H1 (cell line): Measurements from ENCODE around the gene RAI14. TPM values are rescaled to one million over a fixed set of nuclear protein-coding genes. Genes with fewer than 3 reads are reported as not detected.

ENCODE experiments used
- CTCF ChIA-PET: fragments of 300-600 bp; sonication (Branson Sonifier 250); formaldehyde crosslinking; loops from one replicate; lab custom pipeline; 2021; ENCODE audit not compliant: partially characterized antibody; lab: Charles Lee
- POLR2A ChIA-PET: fragments of 300-600 bp; sonication (Branson Sonifier 250); formaldehyde crosslinking; loops from one replicate; lab custom pipeline; 2021; ENCODE audit warnings: inconsistent platforms; ENCODE audit not compliant: partially characterized antibody; lab: Charles Lee
- DNase-seq, 2 experiments: peaks; one replicate each; pipeline versions ENCODE4 v3.0.0 to v3.0.0-alpha.2; 2010 to 2022; ENCODE audit warnings: low spot score in 2 of 2, low read depth in 1 of 2, mixed read lengths in 1 of 2
- FAIRE-seq: peaks from 2 replicates; lab custom pipeline; 2011; peaks lifted over from hg19 to GRCh38; lab: Jason Lieb, UNC
- H2AFZ ChIP-seq: 2 replicates; pipeline ENCODE4 v1.8.1; 2012; ENCODE audit warnings: low read length, inconsistent platforms
- H2AK5ac ChIP-seq: 2 replicates; pipeline ENCODE4 v1.6.1; 2013; ENCODE audit warnings: low read depth, low read length
- H2BK120ac ChIP-seq: replicated peaks from 2 replicates; pipeline ENCODE3; 2013; ENCODE audit warnings: low read depth, low read length, inconsistent platforms
- H2BK12ac ChIP-seq: 2 replicates; pipeline ENCODE4 v1.6.1; 2013; ENCODE audit warnings: low read depth, low read length
- H2BK15ac ChIP-seq: 2 replicates; pipeline ENCODE4 v1.6.1; 2013; ENCODE audit warnings: low read length
- H2BK20ac ChIP-seq: 2 replicates; pipeline ENCODE4 v1.6.1; 2013; ENCODE audit warnings: low read length
- H2BK5ac ChIP-seq: 2 replicates; pipeline ENCODE4 v1.6.1; 2013; ENCODE audit warnings: low read depth, low read length
- H3K14ac ChIP-seq: 2 replicates; pipeline ENCODE4 v1.6.1; 2013; ENCODE audit warnings: inconsistent platforms; ENCODE audit not compliant: insufficient read length
- H3K18ac ChIP-seq: 2 replicates; pipeline ENCODE4 v1.6.1; 2013; ENCODE audit warnings: low read length; ENCODE audit errors: extremely low read depth
- H3K23ac ChIP-seq: 2 replicates; pipeline ENCODE4 v1.6.1; 2013; ENCODE audit warnings: inconsistent platforms; ENCODE audit not compliant: insufficient read length
- H3K23me2 ChIP-seq: 2 replicates; pipeline ENCODE4 v1.6.1; 2013; ENCODE audit warnings: low read depth, low read length
- H3K27ac ChIP-seq: 2 replicates; pipeline ENCODE4 v1.6.1; 2011; ENCODE audit warnings: low read depth, low read length, inconsistent platforms
- H3K27me3 ChIP-seq, 4 experiments: replicated peaks in 1 of 4; 1 replicate in 1 of 4; 2 replicates in 3 of 4; pipeline versions ENCODE4 v1.6.1 to v1.8.1; 2011 to 2013; ENCODE audit warnings: low read length in 3 of 4, mild to moderate bottlenecking in 3 of 4, inconsistent platforms in 2 of 4, mixed read lengths in 2 of 4, moderate library complexity in 1 of 4; ENCODE audit not compliant: control insufficient read depth in 3 of 4, insufficient read depth in 3 of 4; ENCODE audit errors: extremely low read depth in 1 of 4
- H3K36me3 ChIP-seq, 4 experiments: 2 replicates each; pipeline versions ENCODE4 v1.6.1 to v1.8.1; 2011 to 2013; ENCODE audit warnings: mild to moderate bottlenecking in 4 of 4, low read length in 3 of 4, moderate library complexity in 2 of 4, control low read depth in 1 of 4, inconsistent platforms in 1 of 4; ENCODE audit not compliant: insufficient read depth in 4 of 4, control insufficient read depth in 2 of 4
- H3K4ac ChIP-seq: replicated peaks from 2 replicates; pipeline ENCODE3; 2013; ENCODE audit warnings: low read length, low read depth, mixed read lengths, inconsistent platforms; ENCODE audit not compliant: insufficient read length
- H3K4me1 ChIP-seq, 4 experiments: replicated peaks in 1 of 4; 1 replicate in 1 of 4; 2 replicates in 3 of 4; pipeline versions ENCODE4 v1.6.1 to v1.8.1; 2011 to 2013; ENCODE audit warnings: low read length in 3 of 4, inconsistent platforms in 2 of 4, mixed read lengths in 1 of 4; ENCODE audit not compliant: insufficient read depth in 4 of 4, control insufficient read depth in 3 of 4
- H3K4me2 ChIP-seq, 2 experiments: 2 replicates each; pipeline versions ENCODE4 v1.6.1 to v1.8.1; 2011 to 2013; ENCODE audit warnings: low read depth in 2 of 2, low read length in 2 of 2, control low read depth in 1 of 2, inconsistent platforms in 1 of 2, mild to moderate bottlenecking in 1 of 2; ENCODE audit not compliant: insufficient read depth in 1 of 2
- H3K4me3 ChIP-seq, 4 experiments: fragments of 200-600, 300-600 bp in 1 of 4; sonication (generic), shearing (Covaris generic), sonication (Bioruptor Twin) in 1 of 4; 2 replicates each; pipeline versions ENCODE4 v1.5.1 to v1.8.1; 2011 to 2016; ENCODE audit warnings: low read length in 4 of 4, low read depth in 3 of 4, control low read depth in 2 of 4, inconsistent platforms in 2 of 4, mild to moderate bottlenecking in 2 of 4, mixed read lengths in 1 of 4, moderate library complexity in 1 of 4; ENCODE audit not compliant: insufficient read depth in 2 of 4; ENCODE audit errors: extremely low read depth in 1 of 4
- H3K56ac ChIP-seq: replicated peaks from 2 replicates; pipeline ENCODE3; 2013; ENCODE audit warnings: low read depth, mild to moderate bottlenecking, mixed read lengths, low read length, inconsistent platforms; ENCODE audit not compliant: insufficient read length
- H3K79me1 ChIP-seq: 2 replicates; pipeline ENCODE4 v1.6.1; 2013; ENCODE audit warnings: low read depth, low read length, control low read depth
- H3K79me2 ChIP-seq, 2 experiments: 2 replicates each; pipeline versions ENCODE4 v1.6.1 to v1.8.1; 2012 to 2013; ENCODE audit warnings: low read length in 2 of 2, mild to moderate bottlenecking in 2 of 2, inconsistent platforms in 1 of 2; ENCODE audit not compliant: insufficient read depth in 2 of 2, control insufficient read depth in 1 of 2
- H3K9ac ChIP-seq, 4 experiments: replicated peaks in 1 of 4; 1 replicate in 1 of 4; 2 replicates in 3 of 4; pipeline versions ENCODE4 v1.6.1 to v1.8.1; 2011 to 2013; ENCODE audit warnings: low read depth in 3 of 4, low read length in 3 of 4, control low read depth in 2 of 4, mild to moderate bottlenecking in 2 of 4, moderate library complexity in 2 of 4, inconsistent platforms in 1 of 4; ENCODE audit errors: extremely low read depth in 1 of 4
- H3K9me3 ChIP-seq, 2 experiments: 2 replicates each; pipeline versions ENCODE4 v1.6.1 to v1.8.1; 2012 to 2013; ENCODE audit warnings: mild to moderate bottlenecking in 2 of 2, moderate library complexity in 2 of 2, control low read depth in 1 of 2, inconsistent platforms in 1 of 2, low read depth in 1 of 2, low read length in 1 of 2, mixed read lengths in 1 of 2; ENCODE audit not compliant: insufficient read depth in 2 of 2
- H4K20me1 ChIP-seq, 2 experiments: replicated peaks in 1 of 2; 2 replicates each; pipeline versions ENCODE3 to v1.8.1; 2011 to 2013; ENCODE audit warnings: inconsistent platforms in 2 of 2, low read length in 2 of 2, mild to moderate bottlenecking in 1 of 2; ENCODE audit not compliant: insufficient read depth in 2 of 2, control insufficient read depth in 1 of 2
- H4K5ac ChIP-seq: 2 replicates; pipeline ENCODE4 v1.6.1; 2013; ENCODE audit warnings: low read length, low read depth, mixed read lengths, inconsistent platforms; ENCODE audit not compliant: insufficient read length
- H4K8ac ChIP-seq: 2 replicates; pipeline ENCODE4 v1.8.0; 2013; ENCODE audit warnings: mild to moderate bottlenecking, moderate library complexity, low read length, inconsistent platforms; ENCODE audit not compliant: insufficient read depth; ENCODE audit errors: extremely low read depth
- H4K91ac ChIP-seq: replicated peaks from 2 replicates; pipeline ENCODE3; 2013; ENCODE audit warnings: low read length, mixed read lengths, inconsistent platforms; ENCODE audit not compliant: insufficient read length
- CBX5 ChIP-seq: fragments of 300-800, 300-1000 bp; sonication (generic); IDR thresholded peaks from 2 replicates; pipeline ENCODE4 v1.7.1; 2016; ENCODE audit warnings: antibody characterized with exemption, low read length, low read depth
- JUN ChIP-seq: IDR thresholded peaks from 2 replicates; pipeline ENCODE4 v1.6.1; 2011; ENCODE audit warnings: low read depth, mild to moderate bottlenecking, improper control_type of control experiment, low read length
- KDM4A ChIP-seq: IDR thresholded peaks from one replicate; pipeline ENCODE4 v1.7.1; 2012; ENCODE audit warnings: low read depth, mild to moderate bottlenecking, moderate library complexity, low read length, inconsistent platforms; ENCODE audit not compliant: severe bottlenecking
- POLR2A ChIP-seq, 2 experiments: IDR thresholded peaks; 1 replicate in 1 of 2; 2 replicates in 1 of 2; pipeline ENCODE4 v1.6.1; 2011; ENCODE audit warnings: low read depth in 2 of 2, low read length in 2 of 2, mild to moderate bottlenecking in 2 of 2; ENCODE audit errors: control extremely low read depth in 1 of 2
- WGBS, 2 experiments: shearing (Covaris generic) in 1 of 2; methylation state at CpG; one replicate each; pipeline versions ENCODE4 v1.1.6 to v1.1.7; 2013 to 2015; ENCODE audit warnings: low lambda C conversion rate in 2 of 2, mixed read lengths in 2 of 2, inconsistent platforms in 1 of 2, low coverage in 1 of 2, missing lambda C conversion rate in 1 of 2; ENCODE audit not compliant: insufficient replicate concordance in 2 of 2, insufficient coverage in 1 of 2, insufficient read length in 1 of 2; ENCODE audit errors: extremely low coverage in 1 of 2, missing lambda C conversion rate in 1 of 2; 5-methylcytosine and 5-hydroxymethylcytosine counted together
- polyA plus RNA-seq, 7 experiments: library from polyadenylated mRNA; depleted of rRNA in 3 of 7; stranded (reverse) in 5 of 7; unstranded in 2 of 7; fragments of >200 nt in 5 of 7; fragments of 200-250 nt in 2 of 7; gene quantifications; 1 replicate in 5 of 7; 2 replicates in 1 of 7; 4 replicates in 1 of 7; pipeline versions ENCODE4 v1.2.1 to v1.2.3, GENCODE V29; 2011 to 2013; ENCODE audit warnings: missing spikeins in 2 of 7, mixed read lengths in 2 of 7
- total RNA-seq: library from RNA; stranded (reverse); fragmentation: NEBNext Ultra II Directional; extraction: Animal tissue kit (Norgen Biotek cat#: 25700); gene quantifications from 2 replicates; pipeline ENCODE4 v1.2.1, GENCODE V29; 2021
- TF ChIP-seq, protein P1 (sequence below), 3 experiments: IDR thresholded peaks; 1 replicate in 2 of 3; 2 replicates in 1 of 3; pipeline versions ENCODE4 v1.5.1 to v1.6.1; 2011; ENCODE audit warnings: low read length in 3 of 3, mild to moderate bottlenecking in 3 of 3, inconsistent platforms in 2 of 3, low read depth in 1 of 3, moderate library complexity in 1 of 3; ENCODE audit not compliant: insufficient read depth in 1 of 3; ENCODE audit errors: control extremely low read depth in 1 of 3

Gene RAI14
- total and polyA plus RNA-seq, 2 of the 8 experiments (the other 6 are each of a cell fraction or from before 2014, with no cell fraction given): 48.4 to 210 TPM

DNA sequence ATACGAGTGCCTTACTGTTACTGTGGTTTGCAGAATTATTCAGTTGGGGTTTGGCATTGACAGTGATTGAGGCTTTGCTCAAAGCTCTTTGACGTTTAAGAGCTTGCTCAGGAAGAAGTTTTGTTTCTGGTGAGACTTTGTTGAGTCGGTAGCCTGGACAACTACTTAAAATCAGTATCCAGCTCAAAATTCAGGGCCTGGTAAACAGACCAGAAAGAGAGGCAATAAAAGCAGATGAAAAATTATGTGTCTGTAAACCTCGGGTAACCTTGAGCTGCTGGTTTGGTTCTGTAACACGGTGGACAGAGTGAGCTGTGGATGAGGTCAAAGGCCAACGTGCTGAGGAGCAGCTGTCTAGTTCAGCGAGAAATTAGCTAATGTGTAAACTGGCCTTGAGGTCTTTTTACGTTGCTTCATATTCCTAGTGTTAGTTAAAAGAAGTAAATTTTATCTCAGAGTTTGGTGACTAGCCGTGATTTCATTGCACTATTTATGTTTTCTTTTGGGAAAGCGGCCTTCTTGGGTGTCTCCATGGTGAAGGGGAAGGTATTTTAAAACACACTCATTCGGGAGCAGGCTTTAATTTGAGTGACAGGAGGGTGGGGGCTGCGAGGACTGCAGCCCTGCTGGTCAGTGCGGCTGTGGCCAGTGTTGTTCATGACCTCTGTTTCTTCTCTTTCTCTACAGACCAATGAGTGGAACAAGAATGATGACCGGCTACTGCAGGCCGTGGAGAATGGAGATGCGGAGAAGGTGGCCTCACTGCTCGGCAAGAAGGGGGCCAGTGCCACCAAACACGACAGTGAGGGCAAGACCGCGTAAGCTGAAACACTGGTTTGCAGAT lies 100.9 kb downstream of the RAI14 start:
- no peak overlapping the region for H4K8ac ChIP-seq
- H3K14ac ChIP-seq: no peak overlapping the region
- H3K4me3 ChIP-seq: no peak overlapping the region
- H2AFZ ChIP-seq: no peak overlapping the region
- H3K36me3 ChIP-seq: peaks cover 12 to 48% (median 33%) of the 10 kb centered on the region in 4 experiments
- H3K4ac ChIP-seq: no peak overlapping the region
- no peak overlapping the region for H3K4me2 ChIP-seq
- H3K23me2 ChIP-seq: no peaks in the 10 kb centered on the region
- H2BK15ac ChIP-seq: no peak overlapping the region
- no peak overlapping the region for H2BK12ac ChIP-seq
- peaks cover 6 to 11% of the 10 kb centered on the region in 2 experiments; a peak in 2 of 4 replicates for H3K9me3 ChIP-seq
- no peak overlapping the region for H2BK120ac ChIP-seq
- no peaks in the 10 kb centered on the region for H3K27me3 ChIP-seq
- H4K20me1 ChIP-seq: peaks cover 2 to 7% of the 10 kb centered on the region in 2 experiments
- 94% methylated on average over 19 of the region's 20 CpGs; no CpG with 5 or more reads in 1 of the 2 experiments for WGBS, 2 experiments
- H2BK20ac ChIP-seq: no peak overlapping the region
- FAIRE-seq: no peak
- H3K4me1 ChIP-seq: peaks cover 0 to 3% (median 0%) of the 10 kb centered on the region in 4 experiments; a peak in 3 of 7 replicates
- POLR2A ChIA-PET: no interaction called here
- no peak overlapping the region for H3K18ac ChIP-seq
- H4K91ac ChIP-seq: no peak overlapping the region
- H2AK5ac ChIP-seq: no peak overlapping the region
- no peak overlapping the region for H3K27ac ChIP-seq
- H3K23ac ChIP-seq: no peak overlapping the region
- TF ChIP-seq, protein P1, sequence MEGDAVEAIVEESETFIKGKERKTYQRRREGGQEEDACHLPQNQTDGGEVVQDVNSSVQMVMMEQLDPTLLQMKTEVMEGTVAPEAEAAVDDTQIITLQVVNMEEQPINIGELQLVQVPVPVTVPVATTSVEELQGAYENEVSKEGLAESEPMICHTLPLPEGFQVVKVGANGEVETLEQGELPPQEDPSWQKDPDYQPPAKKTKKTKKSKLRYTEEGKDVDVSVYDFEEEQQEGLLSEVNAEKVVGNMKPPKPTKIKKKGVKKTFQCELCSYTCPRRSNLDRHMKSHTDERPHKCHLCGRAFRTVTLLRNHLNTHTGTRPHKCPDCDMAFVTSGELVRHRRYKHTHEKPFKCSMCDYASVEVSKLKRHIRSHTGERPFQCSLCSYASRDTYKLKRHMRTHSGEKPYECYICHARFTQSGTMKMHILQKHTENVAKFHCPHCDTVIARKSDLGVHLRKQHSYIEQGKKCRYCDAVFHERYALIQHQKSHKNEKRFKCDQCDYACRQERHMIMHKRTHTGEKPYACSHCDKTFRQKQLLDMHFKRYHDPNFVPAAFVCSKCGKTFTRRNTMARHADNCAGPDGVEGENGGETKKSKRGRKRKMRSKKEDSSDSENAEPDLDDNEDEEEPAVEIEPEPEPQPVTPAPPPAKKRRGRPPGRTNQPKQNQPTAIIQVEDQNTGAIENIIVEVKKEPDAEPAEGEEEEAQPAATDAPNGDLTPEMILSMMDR (IDR thresholded peaks at IDR 0.05; ENCODE audit: control extremely low read depth in 1 of 3, insufficient read depth in 1 of 3, low read depth in 1 of 3, low read length in 3 of 3): no peak
- TF ChIP-seq POLR2A (IDR thresholded peaks at IDR 0.05; ENCODE audit: control extremely low read depth in 1 of 2, low read depth in 2 of 2, low read length in 2 of 2) (no peak), CBX5 (no peak), JUN (no peak), KDM4A (no peak)
- no peak overlapping the region for H2BK5ac ChIP-seq
- no peak overlapping the region for H3K56ac ChIP-seq
- H3K9ac ChIP-seq: no peak overlapping the region
- peaks cover 5% of the 10 kb centered on the region for H3K79me1 ChIP-seq
- CTCF ChIA-PET: interaction anchor here (0.6 to 1.1 kb wide), 3 partner anchors 126 to 141 kb away, joined by 3 to 4 read pairs (median 3); no protein-coding TSS in a partner anchor
- H3K79me2 ChIP-seq: peaks cover 0 to 76% of the 10 kb centered on the region in 2 experiments; a peak in 3 of 4 replicates
- no peak for DNase-seq
- no peak overlapping the region for H4K5ac ChIP-seq
